GM23338 (cell line): ENCODE measurements around the gene MANEAL.

ENCODE experiments used
- CTCF ChIP-seq, 2 experiments: fragments of 200-600 bp in 1 of 2; sonication (generic) in 1 of 2; conservative IDR thresholded peaks; 2 replicates each; pipeline versions ENCODE4 v1.5.1 to v1.6.1; 2016 to 2017; ENCODE audit warnings: antibody characterized with exemption in 2 of 2, low read depth in 2 of 2, mild to moderate bottlenecking in 2 of 2, moderate library complexity in 1 of 2
- ETS1 ChIP-seq: IDR thresholded peaks from 2 replicates; pipeline ENCODE4 v1.6.1; 2016; ENCODE audit warnings: antibody characterized with exemption
- EZH2 ChIP-seq: fragments of 200-600 bp; sonication (generic); IDR thresholded peaks from one replicate; pipeline ENCODE4 v1.8.0; 2017; ENCODE audit warnings: antibody characterized with exemption, mild to moderate bottlenecking, low read depth; ENCODE audit not compliant: unreplicated experiment
- EZH2phosphoT487 ChIP-seq: fragments of 200-600 bp; sonication (generic); IDR thresholded peaks from one replicate; pipeline ENCODE4 v1.8.1; 2018; ENCODE audit warnings: antibody characterized with exemption; ENCODE audit not compliant: unreplicated experiment
- JUNB ChIP-seq: IDR thresholded peaks from one replicate; pipeline ENCODE4 v1.6.1; 2016; ENCODE audit warnings: antibody characterized with exemption; ENCODE audit not compliant: unreplicated experiment
- NANOG ChIP-seq: IDR thresholded peaks from 2 replicates; pipeline ENCODE4 v1.6.1; 2016; ENCODE audit warnings: antibody characterized with exemption, borderline replicate concordance
- POLR2AphosphoS5 ChIP-seq: IDR thresholded peaks from 2 replicates; pipeline ENCODE4 v1.6.1; 2016; ENCODE audit warnings: antibody characterized with exemption, low read depth
- REST ChIP-seq: IDR thresholded peaks from one replicate; pipeline ENCODE4 v1.6.1; 2018; ENCODE audit warnings: antibody characterized with exemption; ENCODE audit not compliant: unreplicated experiment
- STAT1 ChIP-seq: IDR thresholded peaks from one replicate; pipeline ENCODE4 v1.6.1; 2016; ENCODE audit warnings: antibody characterized with exemption; ENCODE audit not compliant: unreplicated experiment
- ZNF114 ChIP-seq: fragments of 250-450 bp; sonication (Bioruptor Pico); IDR thresholded peaks from 2 replicates; pipeline ENCODE4 v1.5.0; 2020; ENCODE audit warnings: mild to moderate bottlenecking, moderate library complexity
- ZNF331 ChIP-seq: fragments of 250-450 bp; sonication (Bioruptor Pico); IDR thresholded peaks from 2 replicates; pipeline ENCODE4 v1.5.0; 2020; ENCODE audit warnings: low read depth, mild to moderate bottlenecking, moderate library complexity

GRCh38 chr1:37824001-37824400 lies 30.4 kb downstream of the MANEAL start:
- no peak for TF ChIP-seq CTCF (conservative IDR thresholded peaks at IDR 0.05; ENCODE audit: low read depth in 2 of 2)
- TF ChIP-seq JUNB = no peak
- no peak for TF ChIP-seq POLR2AphosphoS5
- TF ChIP-seq NANOG = no peak
- TF ChIP-seq ZNF331 (CRISPR knock-in tag) = no peak
- TF ChIP-seq ETS1 = no peak
- TF ChIP-seq EZH2 = no peak
- TF ChIP-seq REST = no peak
- no peak for TF ChIP-seq EZH2phosphoT487
- TF ChIP-seq ZNF114 = no peak
- no peak for TF ChIP-seq STAT1
